ENCODE measurements around the gene MYO19. TPM values are rescaled to one million over a fixed set of nuclear protein-coding genes. Genes with fewer than 3 reads are reported as not detected.

The MYO19 gene
- total RNA-seq, 1 experiment from 2014 or later, result 167 TPM

- peaks cover 14% of the 10 kb centered on the region for H3K79me2 ChIP-seq (ENCODE audit: insufficient read depth, low read length)
- intact Hi-C loops (cut with micrococcal nuclease), result no loop called here
- peaks cover 6% of the 10 kb centered on the region; the same call in 1 of the 2 replicates for H4K20me1 ChIP-seq (ENCODE audit: insufficient read depth)
- H3K4me1 ChIP-seq (ENCODE audit: control insufficient read depth in 1 of 2, insufficient read depth in 2 of 2, low read length in 2 of 2), result no peaks in the 10 kb centered on the region
- DNase-seq (ENCODE audit: low read depth, low spot score) (no peak), ATAC-seq (no peak)
- no peak overlapping the region for H3K4me3 ChIP-seq (replicated peaks in 1 of 2; ENCODE audit: low read depth in 1 of 2, low read length in 2 of 2)
- CTCF ChIA-PET, result no interaction called here
- no peak overlapping the region for H3K9ac ChIP-seq (ENCODE audit: low read length)
- no peak overlapping the region for H3K27ac ChIP-seq (ENCODE audit: low read depth, low read length)
- POLR2A ChIA-PET, result interaction anchor here (0.6 kb wide), 1 partner anchor 29 kb away, joined by 3 read pairs; the partner anchor contains the start of gene GGNBP2
- RAD21 ChIA-PET (ENCODE audit: low non-redundant PET in 1 of 2, low total read pairs in 2 of 2, uncharacterized antibody in 2 of 2, unreplicated experiment in 2 of 2), result no interaction called here
- BruUV-seq (replicated peaks), result no TSS peak
- no peaks in the 10 kb centered on the region for H3K9me2 ChIP-seq (ENCODE audit: insufficient read depth)
- H3K9me3 ChIP-seq (ENCODE audit: control insufficient read depth in 1 of 2, insufficient read depth in 1 of 2, low read depth in 1 of 2, low read length in 2 of 2), result no peaks in the 10 kb centered on the region
- no peak for TF ChIP-seq SIN3A (IDR thresholded peaks at IDR 0.05; ENCODE audit: low read depth)
- no peak for TF ChIP-seq CTCF (IDR thresholded peaks at IDR 0.05 in 2 of 3, conservative IDR thresholded peaks at IDR 0.05 in 1 of 3; ENCODE audit: borderline replicate concordance in 1 of 3, insufficient read depth in 1 of 3, low read depth in 2 of 3, low read length in 2 of 3)
- no peak for TF ChIP-seq EGR1 (IDR thresholded peaks at IDR 0.05; ENCODE audit: low read depth)
- TF ChIP-seq ATF3 (IDR thresholded peaks at IDR 0.05), result no peak
- no peak for TF ChIP-seq SP1 (IDR thresholded peaks at IDR 0.05; ENCODE audit: low read depth)
- TF ChIP-seq ZFX (IDR thresholded peaks at IDR 0.05), result no peak
- no peak for TF ChIP-seq SRF (IDR thresholded peaks at IDR 0.05; ENCODE audit: low read depth)
- TF ChIP-seq ZNF274 (IDR thresholded peaks at IDR 0.05; ENCODE audit: low read depth, low read length), result no peak
- TF ChIP-seq POLR2AphosphoS5 (IDR thresholded peaks at IDR 0.05; ENCODE audit: low read depth, low read length), result no peak
- no peak for TF ChIP-seq ZBTB33 (IDR thresholded peaks at IDR 0.05; ENCODE audit: extremely low read depth, insufficient replicate concordance, low read length)
- no peak for TF ChIP-seq EZH2phosphoT487 (IDR thresholded peaks at IDR 0.05; ENCODE audit: borderline replicate concordance)
- TF ChIP-seq CEBPB (IDR thresholded peaks at IDR 0.05; ENCODE audit: low read depth), result no peak
- TF ChIP-seq ELF1 (IDR thresholded peaks at IDR 0.05; ENCODE audit: borderline replicate concordance, low read depth), result no peak
- no peak for TF ChIP-seq YY1 (IDR thresholded peaks at IDR 0.05; ENCODE audit: extremely low read depth, insufficient replicate concordance, low read depth, low read length)
- no peak for TF ChIP-seq EZH2 (IDR thresholded peaks at IDR 0.05)
- no peak for TF ChIP-seq TCF7L2 (IDR thresholded peaks at IDR 0.05; ENCODE audit: borderline replicate concordance, extremely low read depth, insufficient read depth, insufficient read length)
- TF ChIP-seq RAD21 (IDR thresholded peaks at IDR 0.05; ENCODE audit: low read depth), result no peak
- TF ChIP-seq JUND (IDR thresholded peaks at IDR 0.05), result no peak
- no peak for TF ChIP-seq POLR2A (IDR thresholded peaks at IDR 0.05; ENCODE audit: borderline replicate concordance, extremely low read depth, insufficient read depth, insufficient read length)
- TF ChIP-seq MAX (IDR thresholded peaks at IDR 0.05), result no peak
- no peak overlapping the region for H2AFZ ChIP-seq (ENCODE audit: low read depth, low read length, poor library complexity, severe bottlenecking)
- H3K36me3 ChIP-seq (ENCODE audit: control insufficient read depth in 1 of 2, insufficient read depth in 2 of 2, low read length in 2 of 2), result peaks cover 31 to 49% of the 10 kb centered on the region in 2 experiments
- no peak overlapping the region for H3K4me2 ChIP-seq (ENCODE audit: low read length)
- no peaks in the 10 kb centered on the region for H3K27me3 ChIP-seq (ENCODE audit: insufficient read depth, low read length)
Observed at GRCh38 chr17:36515837-36516236, 18.8 kb downstream of the MYO19 start.

All from HCT116 (cell line).